NCI-H774 (cell line): ENCODE results near the gene RGL1.

Experiments used
- DNase-seq: peaks from one replicate; lab custom pipeline; 2025; lab: John Stamatoyannopoulos, UW

Gene RGL1

GRCh38 chr1:183821889-183822611, 17.1 kb downstream of the RGL1 start:
- DNase-seq: no peak

DNA sequence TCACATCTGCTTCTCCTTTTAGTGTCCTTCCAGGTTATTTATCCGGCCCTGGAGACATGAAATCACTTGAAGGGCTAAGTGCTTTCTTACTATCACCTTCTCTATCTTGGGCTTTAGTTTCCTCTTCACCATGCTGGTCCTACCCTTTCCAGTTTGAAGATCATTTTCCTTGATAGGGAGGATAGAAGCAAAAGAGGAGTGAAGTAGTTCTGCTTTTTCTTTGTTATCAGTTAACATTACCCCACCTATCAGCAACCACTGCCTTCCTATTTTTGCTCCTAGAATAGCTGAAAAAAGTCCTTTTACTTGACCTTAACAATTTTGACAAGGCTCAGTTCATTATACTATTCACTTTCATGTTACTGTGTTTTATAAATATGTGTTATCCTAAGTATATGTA, 19.4 kb downstream of the RGL1 start:
- DNase-seq: no peak

GRCh38 chr1:183827801-183828200, 22.9 kb downstream of the RGL1 start:
- DNase-seq: no peak

- DNase-seq: no peak
These were observed 25.5 kb downstream of the RGL1 start for GRCh38 chr1:183830389-183830788.

DNA sequence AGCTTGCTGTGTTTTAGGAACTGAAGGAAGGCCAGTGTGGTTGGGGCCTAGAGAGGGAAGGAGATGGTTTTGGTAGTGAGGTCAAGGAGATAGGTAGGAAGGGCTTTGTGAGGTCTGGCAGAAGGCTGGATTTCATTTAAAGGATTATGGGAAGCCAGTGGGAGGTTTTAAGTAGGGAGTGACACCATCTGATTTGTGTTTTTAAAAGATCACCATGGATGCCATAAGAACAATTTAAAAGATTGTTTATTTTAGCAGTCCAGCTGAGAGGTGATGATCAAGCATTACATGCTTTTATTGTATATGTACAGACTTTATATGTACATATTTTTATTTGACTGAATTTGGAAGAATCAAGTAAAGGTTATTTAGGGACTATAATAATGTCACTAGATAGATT, 26.4 kb downstream of the RGL1 start:
- no peak for DNase-seq

DNA sequence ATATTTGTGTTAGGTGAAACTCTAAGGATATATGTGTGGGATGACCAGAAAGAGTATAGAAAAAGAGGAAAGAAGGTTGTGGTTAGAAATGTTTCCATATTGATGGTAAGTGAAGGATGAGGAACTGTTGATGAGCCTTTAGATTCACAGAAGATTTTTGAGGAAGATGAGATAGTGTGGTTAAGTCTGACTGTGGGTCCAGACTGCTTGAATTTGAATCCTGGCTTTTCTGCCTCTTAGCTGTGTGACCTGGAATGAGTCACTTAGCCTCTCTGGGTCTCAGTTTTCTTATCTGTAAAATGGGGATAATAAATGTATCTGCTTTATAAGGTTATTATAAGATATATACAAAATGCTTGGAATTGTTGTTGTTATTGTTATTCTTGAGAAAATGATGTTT, 27.5 kb downstream of the RGL1 start:
- no peak for DNase-seq

GRCh38 chr1:183834568-183834967, 29.6 kb downstream of the RGL1 start:
- DNase-seq: no peak

GRCh38 chr1:183836598-183836997, 31.7 kb downstream of the RGL1 start:
- no peak for DNase-seq

DNA sequence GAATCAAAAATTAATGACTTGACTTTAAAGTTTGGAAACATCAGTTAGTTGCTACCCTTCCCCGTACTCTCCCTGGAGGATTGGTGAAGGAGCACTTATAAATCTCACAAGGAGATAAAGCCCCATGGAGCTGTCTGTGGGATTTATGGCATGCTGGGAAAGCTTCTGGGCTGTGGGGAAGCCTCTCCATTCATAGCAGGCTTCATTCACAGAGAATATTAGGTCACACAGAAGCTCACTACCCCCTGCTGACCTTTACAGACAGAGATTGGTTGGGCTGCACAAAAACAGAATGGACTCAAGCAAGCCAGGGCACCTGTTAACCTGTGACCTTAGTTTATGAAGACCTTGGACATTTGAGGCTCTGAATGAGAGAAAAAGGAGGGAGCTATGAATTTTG, 32.1 kb downstream of the RGL1 start:
- no peak for DNase-seq

DNA sequence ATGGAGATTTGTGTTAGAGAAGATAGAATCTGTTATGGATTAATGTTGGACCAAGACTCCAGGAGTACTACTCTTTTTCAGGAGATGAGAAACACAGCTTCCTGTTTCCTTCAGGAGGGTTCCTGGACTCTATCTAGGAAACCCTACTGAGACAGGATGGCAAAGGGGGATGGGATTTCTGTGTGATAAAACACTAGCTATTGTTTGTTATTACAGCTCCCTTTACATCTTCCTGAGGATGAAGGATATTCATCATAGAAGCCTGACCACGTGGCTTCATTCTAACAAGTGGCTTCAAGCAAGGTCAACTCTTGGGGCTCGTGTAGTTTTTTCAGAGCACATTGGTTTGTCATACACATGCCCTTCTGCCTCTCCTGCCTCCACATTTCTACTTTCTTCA, 33.3 kb downstream of the RGL1 start:
- DNase-seq: no peak

- DNase-seq: no peak
These were observed 35.2 kb downstream of the RGL1 start for GRCh38 chr1:183840140-183840539.

GRCh38 chr1:183841550-183841949, 36.6 kb downstream of the RGL1 start:
- no peak for DNase-seq

GRCh38 chr1:183841950-183842794, 37.3 kb downstream of the RGL1 start:
- no peak for DNase-seq

GRCh38 chr1:183842795-183843144, 37.9 kb downstream of the RGL1 start:
- DNase-seq: no peak

DNA sequence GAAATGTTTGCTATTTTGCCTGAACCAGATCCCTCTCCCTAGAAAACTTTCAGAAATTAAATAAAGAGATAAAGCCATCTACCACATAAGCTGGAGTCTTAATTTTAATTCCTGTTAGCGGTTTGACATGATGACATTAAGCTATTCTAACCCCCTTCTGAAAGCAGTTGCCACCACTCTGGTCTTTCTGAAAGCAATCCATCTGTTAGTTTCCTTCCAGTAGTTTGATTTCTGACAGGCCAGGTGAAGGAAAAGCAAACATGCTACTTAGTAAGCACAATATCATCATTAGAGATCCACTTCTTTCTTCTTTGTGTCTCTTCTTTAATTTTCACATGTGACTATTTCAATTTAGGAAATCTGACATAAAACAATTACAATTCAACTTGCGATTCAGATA, 39.9 kb downstream of the RGL1 start:
- no peak for DNase-seq

DNA sequence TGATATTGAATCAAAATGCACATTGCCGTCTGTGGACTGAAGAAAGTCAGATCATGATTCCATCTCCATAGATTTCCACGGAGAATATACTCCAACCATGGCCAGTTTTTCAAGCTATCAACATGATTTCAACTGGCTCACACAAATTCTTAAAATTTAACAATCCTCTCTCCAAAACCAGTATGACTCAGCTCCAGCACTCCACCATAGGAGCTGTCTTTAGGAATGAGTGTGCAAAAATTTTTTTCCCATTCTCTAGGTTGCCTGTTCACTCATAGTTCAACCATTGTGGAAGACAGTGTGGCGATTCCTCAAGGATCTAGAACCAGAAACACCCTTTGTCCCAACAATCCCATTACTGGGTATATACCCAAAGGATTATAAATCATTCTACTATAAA, 40.8 kb downstream of the RGL1 start:
- no peak for DNase-seq

DNA sequence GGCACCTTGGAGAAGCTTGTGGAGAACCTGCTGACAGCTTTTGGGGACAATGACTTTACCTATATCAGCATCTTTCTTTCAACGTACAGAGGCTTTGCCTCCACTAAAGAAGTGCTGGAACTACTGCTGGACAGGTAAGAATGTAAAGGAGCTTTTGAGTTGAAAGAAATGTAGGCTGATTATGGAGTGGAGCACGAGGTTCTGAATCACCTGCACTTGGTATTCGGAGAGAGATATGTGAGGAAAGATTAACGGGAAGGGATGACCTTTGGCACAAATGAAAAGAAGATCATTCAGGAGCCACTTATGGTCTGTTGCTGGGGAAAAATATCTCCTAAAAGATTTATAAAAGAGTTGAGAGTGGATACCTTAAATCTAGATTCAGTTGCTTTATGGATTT, 42.7 kb downstream of the RGL1 start:
- no peak for DNase-seq

GRCh38 chr1:183850852-183851251, 45.9 kb downstream of the RGL1 start:
- DNase-seq: no peak

DNA sequence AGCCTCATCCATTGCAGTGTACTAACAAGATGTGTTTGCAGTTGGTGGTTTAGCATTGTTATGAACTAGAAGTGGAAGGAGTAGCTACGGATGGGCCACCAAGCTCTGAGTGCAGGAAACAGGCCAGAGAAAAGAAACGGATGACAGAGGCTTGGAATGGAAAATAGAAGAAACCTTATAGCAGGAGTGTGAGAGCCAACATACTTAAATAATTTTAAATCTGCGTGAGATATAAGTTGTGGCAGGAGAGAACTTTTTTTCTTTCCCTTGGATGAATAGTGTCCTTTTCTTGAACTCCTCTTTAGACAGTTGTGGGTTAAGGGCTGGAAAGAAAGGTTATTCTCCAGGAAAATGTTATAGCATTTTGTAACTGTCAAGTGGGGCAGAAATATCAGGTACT, 54.2 kb downstream of the RGL1 start:
- DNase-seq: no peak

GRCh38 chr1:183859831-183860230, 54.9 kb downstream of the RGL1 start:
- DNase-seq: no peak

- no peak for DNase-seq
These were observed 58.0 kb downstream of the RGL1 start for GRCh38 chr1:183862967-183863366.

GRCh38 chr1:183863852-183864251, 58.9 kb downstream of the RGL1 start:
- no peak for DNase-seq

- DNase-seq: no peak
These were observed 59.7 kb downstream of the RGL1 start for GRCh38 chr1:183864611-183865010.

DNA sequence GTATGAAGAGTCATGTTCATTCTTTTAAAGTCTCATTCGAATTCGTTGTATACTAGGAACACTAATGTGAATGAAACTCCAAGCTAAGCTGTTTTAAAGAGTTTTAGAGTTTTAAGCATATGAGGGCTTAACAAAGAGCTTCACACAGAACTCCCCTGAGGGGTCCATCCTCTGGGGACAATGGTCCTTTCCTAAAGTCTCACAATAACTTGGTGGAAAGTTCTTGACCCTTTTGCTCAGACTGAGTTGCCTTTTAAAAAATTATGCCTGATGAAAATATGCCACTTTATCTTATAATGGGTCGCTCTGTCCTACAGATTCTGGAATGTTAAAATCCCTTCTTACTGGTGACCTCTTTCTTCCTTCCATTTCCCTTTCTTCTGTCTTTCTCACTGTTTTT, 64.3 kb downstream of the RGL1 start:
- no peak for DNase-seq
